ENCODE data around the gene RHOT1. TPM values are rescaled to one million over a fixed set of nuclear protein-coding genes. Genes with fewer than 3 reads are reported as not detected.
"Not testable (repeated sequence)": the region's sequence is repeated elsewhere in the genome, so short reads cannot be mapped to it uniquely, and the experiment has no call there.

RHOT1 gene
- total RNA-seq, 1 donor from 2014 or later = 40.3 TPM

- DNase-seq (ENCODE audit: low read depth) (no peak), FAIRE-seq (no peak)
- no peak overlapping the region for H3K4me3 ChIP-seq (ENCODE audit: low read depth, low read length)
- H3K36me3 ChIP-seq (ENCODE audit: control insufficient read depth, insufficient read depth, low read length) = peaks cover 6% of the 10 kb centered on the region
- TF ChIP-seq CTCF (IDR thresholded peaks at IDR 0.05; ENCODE audit: insufficient read depth, low read length, severe bottlenecking) = no peak
- H3K27me3 ChIP-seq (ENCODE audit: control insufficient read depth, insufficient read depth, low read length) = no peaks in the 10 kb centered on the region
Observed at GRCh38 chr17:32160526-32160925, 18.2 kb downstream of the RHOT1 start.

- FAIRE-seq (no peak), DNase-seq (ENCODE audit: low read depth) (no peak)
- Histone ChIP-seq H3K4me3 (ENCODE audit: low read depth, low read length) (no peak overlapping the region), H3K27me3 (ENCODE audit: control insufficient read depth, insufficient read depth, low read length) (no peaks in the 10 kb centered on the region), H3K36me3 (ENCODE audit: control insufficient read depth, insufficient read depth, low read length) (peaks cover 6% of the 10 kb centered on the region)
- TF ChIP-seq CTCF (IDR thresholded peaks at IDR 0.05; ENCODE audit: insufficient read depth, low read length, severe bottlenecking) = no peak
Observed at GRCh38 chr17:32161029-32161428, 18.7 kb downstream of the RHOT1 start.

GRCh38 chr17:32161506-32162365, 19.4 kb downstream of the RHOT1 start:
- DNase-seq (ENCODE audit: low read depth) (peak; percentile 33), FAIRE-seq (no peak)
- Histone ChIP-seq H3K4me3 (ENCODE audit: low read depth, low read length) (no peak overlapping the region), H3K27me3 (ENCODE audit: control insufficient read depth, insufficient read depth, low read length) (no peaks in the 10 kb centered on the region), H3K36me3 (ENCODE audit: control insufficient read depth, insufficient read depth, low read length) (peaks cover 6% of the 10 kb centered on the region)
- no peak for TF ChIP-seq CTCF (IDR thresholded peaks at IDR 0.05; ENCODE audit: insufficient read depth, low read length, severe bottlenecking)

GRCh38 chr17:32174889-32175288, 32.6 kb downstream of the RHOT1 start:
- Histone ChIP-seq H3K4me3 (ENCODE audit: low read depth, low read length) (no peak overlapping the region), H3K36me3 (ENCODE audit: control insufficient read depth, insufficient read depth, low read length) (peaks cover 2% of the 10 kb centered on the region)

GRCh38 chr17:32178679-32179078, 36.4 kb downstream of the RHOT1 start:
- not testable (repeated sequence) for H3K27me3 ChIP-seq (ENCODE audit: control insufficient read depth, insufficient read depth, low read length); FAIRE-seq; H3K4me3 ChIP-seq (ENCODE audit: low read depth, low read length); DNase-seq (ENCODE audit: low read depth); H3K36me3 ChIP-seq (ENCODE audit: control insufficient read depth, insufficient read depth, low read length)

More at GRCh38 chr17:32174889-32175288, 32.6 kb downstream of the RHOT1 start:
- no peak for DNase-seq (ENCODE audit: low read depth)
- FAIRE-seq = peak; percentile 84
- no peaks in the 10 kb centered on the region for H3K27me3 ChIP-seq (ENCODE audit: control insufficient read depth, insufficient read depth, low read length)
- TF ChIP-seq CTCF (IDR thresholded peaks at IDR 0.05; ENCODE audit: insufficient read depth, low read length, severe bottlenecking) = no peak

GRCh38 chr17:32179103-32179502, 36.8 kb downstream of the RHOT1 start:
- FAIRE-seq; H3K4me3 ChIP-seq (ENCODE audit: low read depth, low read length); H3K36me3 ChIP-seq (ENCODE audit: control insufficient read depth, insufficient read depth, low read length); H3K27me3 ChIP-seq (ENCODE audit: control insufficient read depth, insufficient read depth, low read length); DNase-seq (ENCODE audit: low read depth): not testable (repeated sequence)

- not testable (repeated sequence) for DNase-seq (ENCODE audit: low read depth); H3K4me3 ChIP-seq (ENCODE audit: low read depth, low read length); H3K36me3 ChIP-seq (ENCODE audit: control insufficient read depth, insufficient read depth, low read length); FAIRE-seq; H3K27me3 ChIP-seq (ENCODE audit: control insufficient read depth, insufficient read depth, low read length)
Observed at GRCh38 chr17:32179526-32179925, 37.2 kb downstream of the RHOT1 start.

- not testable (repeated sequence) for FAIRE-seq; H3K36me3 ChIP-seq (ENCODE audit: control insufficient read depth, insufficient read depth, low read length); DNase-seq (ENCODE audit: low read depth); H3K27me3 ChIP-seq (ENCODE audit: control insufficient read depth, insufficient read depth, low read length); H3K4me3 ChIP-seq (ENCODE audit: low read depth, low read length)
Observed at GRCh38 chr17:32180262-32180661, 38.0 kb downstream of the RHOT1 start.

Measured in bronchial epithelial cell (primary cell).